GM19351 (cell line): ENCODE results near the gene LACRT.
A peak's percentile ranks its signal among the peaks of the same experiment; 100 is the strongest.
"Not testable (repeated sequence)": the region's sequence is repeated elsewhere in the genome, so short reads cannot be mapped to it uniquely, and the experiment has no call there.

Source experiments
- ATAC-seq: cut with Tn5 transposase; IDR thresholded peaks from one replicate; pipeline ENCODE4 v1.9.1; 2021; ENCODE audit warnings: mild to moderate bottlenecking, moderate library complexity; ENCODE audit not compliant: unreplicated experiment

The LACRT gene

GRCh38 chr12:54641089-54641488, 6.4 kb upstream of the LACRT start:
- no peak for ATAC-seq

GRCh38 chr12:54639112-54639511, 4.4 kb upstream of the LACRT start:
- not testable (repeated sequence) for ATAC-seq

- no peak for ATAC-seq
Observed at GRCh38 chr12:54631988-54632728, 2.5 kb downstream of the LACRT start.

- ATAC-seq = no peak
Observed at GRCh38 chr12:54631551-54631950, 3.1 kb downstream of the LACRT start.

GRCh38 chr12:54629925-54630324, 4.8 kb downstream of the LACRT start:
- ATAC-seq = no peak

- no peak for ATAC-seq
Observed at GRCh38 chr12:54628186-54628846, 6.4 kb downstream of the LACRT start.

- no peak for ATAC-seq
Observed at GRCh38 chr12:54627304-54627703, 7.4 kb downstream of the LACRT start.

GRCh38 chr12:54625598-54625997, 9.1 kb downstream of the LACRT start:
- ATAC-seq = no peak

- ATAC-seq = no peak
Observed at GRCh38 chr12:54624315-54625279, 10.1 kb downstream of the LACRT start.

- ATAC-seq = peak; percentile 55
Observed at GRCh38 chr12:54622463-54623183, 12.1 kb downstream of the LACRT start.

- no peak for ATAC-seq
Observed at GRCh38 chr12:54616933-54617680, 17.6 kb downstream of the LACRT start.

- ATAC-seq = no peak
Observed at GRCh38 chr12:54612225-54612750, 22.4 kb downstream of the LACRT start.

- ATAC-seq = no peak
Observed at GRCh38 chr12:54611715-54612149, 23.0 kb downstream of the LACRT start.

GRCh38 chr12:54608769-54609168, 25.9 kb downstream of the LACRT start:
- ATAC-seq = no peak

GRCh38 chr12:54608156-54608555, 26.5 kb downstream of the LACRT start:
- no peak for ATAC-seq

GRCh38 chr12:54606556-54606955, 28.1 kb downstream of the LACRT start:
- ATAC-seq = no peak

GRCh38 chr12:54605138-54605970, 29.3 kb downstream of the LACRT start:
- no peak for ATAC-seq

- ATAC-seq = no peak
Observed at GRCh38 chr12:54604436-54604835, 30.3 kb downstream of the LACRT start.

GRCh38 chr12:54603872-54604271, 30.8 kb downstream of the LACRT start:
- no peak for ATAC-seq
